Activated T-helper 1 cell treated with Interleukin-2 at 50 U/mL for 16 hours (primary cell): Measurements from ENCODE around the gene PPP2CA.
A peak's percentile ranks its signal among the peaks of the same experiment; 100 is the strongest.

Experiments
- DNase-seq: peaks from one replicate; pipeline ENCODE4 v3.0.0-alpha.2; 2020; ENCODE audit warnings: low read depth

The PPP2CA gene

GRCh38 chr5:134148316-134148715, 77.6 kb downstream of the PPP2CA start:
- no peak for DNase-seq

- no peak for DNase-seq
These were observed 79.0 kb downstream of the PPP2CA start for GRCh38 chr5:134146651-134147518.

- peak; percentile 71 for DNase-seq
These were observed 79.9 kb downstream of the PPP2CA start for GRCh38 chr5:134145779-134146581.

- no peak for DNase-seq
These were observed 80.7 kb downstream of the PPP2CA start for GRCh38 chr5:134145041-134145757.
